Neural progenitor cell (in vitro differentiated cells): ENCODE measurements around the gene ADCK1.

Experiments
- CTCF ChIP-seq: fragments of 200-600 bp; sonication (generic); IDR thresholded peaks from 2 replicates; pipeline ENCODE4 v1.5.1; 2017; ENCODE audit warnings: antibody characterized with exemption, mild to moderate bottlenecking
- EZH2 ChIP-seq: fragments of 200-600 bp; sonication (generic); IDR thresholded peaks from 2 replicates; pipeline ENCODE4 v1.6.1; 2017; ENCODE audit warnings: antibody characterized with exemption, mild to moderate bottlenecking, moderate library complexity
- EZH2phosphoT487 ChIP-seq: fragments of 200-600 bp; sonication (generic); IDR thresholded peaks from 2 replicates; pipeline ENCODE4 v1.6.1; 2017; ENCODE audit warnings: antibody characterized with exemption

GRCh38 chr14:77917491-77918201 is 117.7 kb downstream of the ADCK1 start:
- TF ChIP-seq CTCF (no peak), EZH2phosphoT487 (no peak), EZH2 (no peak)
